GM19043 (cell line): ENCODE data around the gene MACROD2.

ENCODE experiments used
- ATAC-seq: cut with Tn5 transposase; IDR thresholded peaks from one replicate; pipeline ENCODE4 v1.9.1; 2021; ENCODE audit warnings: low read depth; ENCODE audit not compliant: unreplicated experiment

Gene MACROD2

DNA sequence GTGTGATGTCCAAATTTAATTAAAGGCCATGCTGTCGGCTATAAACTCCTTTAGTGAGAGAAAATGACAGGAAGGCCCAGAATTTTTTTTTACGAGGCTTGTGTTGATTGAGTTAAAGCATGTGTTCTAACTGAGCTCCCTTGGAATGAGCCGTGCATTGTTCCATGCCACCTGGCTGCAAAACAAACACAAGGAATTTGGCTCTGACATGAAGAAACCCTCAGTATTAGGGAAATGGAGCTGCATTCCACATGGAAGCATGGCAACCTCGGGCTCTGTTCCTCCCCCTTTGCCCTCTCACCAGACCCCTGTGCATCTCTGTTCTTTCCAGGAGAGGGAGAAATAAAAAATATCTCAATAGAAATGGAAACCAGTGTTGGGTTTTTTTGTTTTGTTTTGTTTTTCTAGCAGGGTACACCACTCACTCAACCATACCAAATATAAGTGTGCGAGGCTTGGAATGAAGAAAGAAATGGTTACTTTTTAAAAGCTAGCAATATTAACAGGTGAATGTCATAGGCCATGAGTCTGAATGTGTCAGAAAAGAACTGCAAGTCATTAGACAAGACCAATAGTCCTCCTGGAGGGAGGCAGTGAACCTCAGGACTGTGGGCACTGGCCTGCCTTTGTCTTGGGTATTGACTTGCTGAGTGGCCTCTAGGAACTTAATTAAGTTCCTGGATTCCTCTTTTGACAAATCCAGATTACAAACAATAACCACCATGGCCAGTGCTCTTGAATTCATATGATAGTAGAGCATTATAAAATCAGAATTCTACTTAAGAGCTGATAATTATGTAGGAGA is 1642.8 kb downstream of the MACROD2 start:
- no peak for ATAC-seq

DNA sequence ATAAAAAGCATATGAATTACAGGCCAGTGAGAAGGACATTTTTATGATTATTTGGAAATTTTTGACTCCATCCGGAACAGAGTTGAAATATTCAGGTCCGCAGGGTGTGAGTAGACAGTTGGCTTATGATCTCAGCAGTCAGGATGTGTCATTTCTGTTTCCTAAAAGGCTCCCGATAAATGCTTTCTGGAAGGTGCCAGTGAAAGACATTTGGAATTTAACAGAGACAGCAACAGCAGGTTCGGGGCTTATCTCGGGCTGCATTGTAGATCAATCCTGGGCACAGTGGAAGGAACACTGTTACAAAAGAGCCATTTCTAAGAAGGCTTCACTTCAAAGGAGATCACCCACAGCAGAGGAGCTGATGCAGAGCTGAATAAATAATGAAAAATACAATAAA is 1643.5 kb downstream of the MACROD2 start:
- ATAC-seq: no peak

DNA sequence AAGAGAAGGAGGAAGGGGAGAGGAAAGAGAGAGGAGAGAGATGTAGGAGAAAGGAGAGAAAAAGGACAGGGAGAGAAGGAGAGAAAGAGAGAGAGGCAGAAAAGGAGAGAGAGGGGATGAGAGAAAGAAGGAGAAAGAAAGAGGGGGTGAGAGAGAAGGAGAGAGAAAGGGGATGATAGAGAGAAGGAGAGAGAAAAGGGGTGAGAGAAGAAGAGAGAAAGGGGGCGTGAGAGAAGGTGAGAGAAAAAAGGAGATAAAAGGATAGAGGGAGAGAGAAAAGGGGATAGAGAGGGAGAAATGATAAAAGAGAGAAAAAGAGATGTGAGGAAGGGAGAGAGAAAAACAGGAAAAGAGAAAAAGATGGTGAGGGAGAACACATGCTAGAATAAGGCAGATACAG is 1644.5 kb downstream of the MACROD2 start:
- no peak for ATAC-seq

DNA sequence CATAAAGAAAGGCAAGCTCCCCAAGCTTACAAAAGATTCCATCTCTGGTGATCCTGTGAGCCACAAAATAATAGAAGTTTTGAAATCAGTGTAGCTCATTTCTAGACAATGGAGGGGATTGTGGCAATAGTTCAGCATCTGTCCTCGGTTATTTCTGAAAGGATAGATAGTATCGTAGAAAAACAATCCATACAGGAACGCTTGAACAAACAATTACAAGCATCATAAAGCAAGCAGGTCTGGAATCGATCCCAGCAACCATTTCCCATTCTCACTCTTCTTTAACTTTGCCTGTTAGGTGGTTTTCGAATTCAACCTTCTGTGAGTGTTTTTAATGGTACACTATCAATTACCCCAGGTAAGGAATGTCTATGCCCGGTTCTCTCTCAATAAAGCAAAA is 1646.8 kb downstream of the MACROD2 start:
- ATAC-seq: no peak

DNA sequence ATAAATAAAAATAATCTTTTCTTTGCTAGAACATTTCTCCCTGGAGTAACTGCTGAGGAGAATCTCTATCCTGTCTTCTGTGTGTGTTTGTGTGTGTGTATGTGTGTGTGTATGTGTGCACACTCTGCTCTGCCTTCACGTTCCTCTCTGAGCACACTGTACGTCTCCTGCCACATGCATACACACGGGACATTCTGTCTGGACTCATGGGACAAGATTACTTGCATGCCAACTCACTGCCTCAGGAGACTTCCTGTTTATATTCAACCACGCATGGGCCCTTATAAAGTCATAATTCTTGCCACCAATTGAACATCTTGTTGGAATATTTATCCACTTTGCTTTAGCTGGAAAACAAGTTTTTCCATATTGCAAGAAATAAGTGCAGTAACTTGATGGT is 1647.4 kb downstream of the MACROD2 start:
- no peak for ATAC-seq

DNA sequence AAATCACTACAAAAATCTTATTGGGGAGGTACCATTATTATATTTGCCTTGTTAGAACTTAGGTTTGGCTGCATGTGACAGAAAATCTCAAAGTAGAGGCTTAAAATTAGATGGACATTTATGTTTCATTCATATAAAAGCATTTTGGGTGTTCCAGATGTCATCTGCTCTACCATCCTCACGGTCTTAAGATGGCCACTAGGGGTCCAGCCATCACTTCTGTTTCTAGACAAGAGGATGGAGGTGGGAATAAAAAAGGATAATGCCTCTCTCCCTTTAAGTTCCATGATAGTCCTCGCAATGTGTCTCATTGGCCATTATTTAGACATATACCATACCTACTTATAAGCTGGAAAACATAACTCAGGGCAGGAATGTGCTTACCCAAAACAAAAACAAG is 1648.4 kb downstream of the MACROD2 start:
- ATAC-seq: no peak

DNA sequence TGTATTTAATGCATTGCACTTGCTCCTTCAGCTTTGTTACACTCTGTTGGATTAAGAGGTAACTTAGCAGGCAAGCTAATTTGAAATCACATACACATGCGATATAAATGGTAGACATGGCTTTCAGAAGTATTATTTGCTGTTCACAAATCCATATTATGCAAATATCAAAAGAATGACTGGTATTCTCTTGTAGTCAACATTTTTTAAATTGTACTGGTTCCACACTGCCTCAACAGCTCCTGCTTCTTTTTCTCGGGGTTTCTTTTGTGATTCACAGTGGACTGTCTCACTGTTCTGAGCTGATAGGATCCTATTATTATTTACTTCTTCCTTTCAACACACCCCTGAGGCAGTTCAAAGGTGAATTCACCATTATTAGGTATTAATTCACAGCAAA is 1650.5 kb downstream of the MACROD2 start:
- no peak for ATAC-seq

DNA sequence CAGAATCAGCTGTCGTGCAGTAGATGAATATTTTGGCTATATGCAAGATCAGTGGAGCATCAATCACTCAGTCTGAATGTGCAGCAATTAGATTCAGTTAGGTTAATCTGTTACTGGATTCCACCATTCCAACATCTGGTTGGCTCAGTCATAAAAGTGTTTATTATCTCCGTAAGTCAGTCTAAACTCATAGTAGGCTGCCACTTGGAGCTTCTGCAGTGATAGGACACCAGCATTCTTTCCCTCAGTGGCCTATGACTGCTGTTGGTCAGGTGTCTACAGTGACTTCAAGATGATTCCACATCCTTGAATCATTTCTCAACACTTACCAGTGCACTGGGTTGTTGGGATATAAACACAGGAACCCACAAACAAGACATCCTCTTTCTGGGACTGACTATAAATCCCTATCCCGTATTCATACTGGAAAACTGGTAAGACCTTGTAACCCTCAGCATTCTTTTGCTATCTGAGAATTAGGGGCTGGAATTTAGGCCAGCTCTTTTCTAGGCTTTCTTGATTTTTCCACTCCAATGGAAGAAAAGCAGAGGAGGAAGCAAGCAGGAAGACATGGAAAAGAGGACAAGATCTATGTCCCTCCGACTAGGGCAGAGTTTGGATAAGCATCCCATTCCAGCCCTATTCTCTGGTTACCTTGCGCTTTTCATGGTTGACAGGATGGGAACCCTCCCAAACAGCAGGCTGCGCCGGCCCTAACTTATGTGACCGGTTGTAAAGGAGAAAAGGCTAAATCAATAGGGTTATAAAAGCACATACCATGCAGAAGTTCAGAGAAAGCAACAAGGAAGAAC is 1658.3 kb downstream of the MACROD2 start:
- ATAC-seq: no peak

DNA sequence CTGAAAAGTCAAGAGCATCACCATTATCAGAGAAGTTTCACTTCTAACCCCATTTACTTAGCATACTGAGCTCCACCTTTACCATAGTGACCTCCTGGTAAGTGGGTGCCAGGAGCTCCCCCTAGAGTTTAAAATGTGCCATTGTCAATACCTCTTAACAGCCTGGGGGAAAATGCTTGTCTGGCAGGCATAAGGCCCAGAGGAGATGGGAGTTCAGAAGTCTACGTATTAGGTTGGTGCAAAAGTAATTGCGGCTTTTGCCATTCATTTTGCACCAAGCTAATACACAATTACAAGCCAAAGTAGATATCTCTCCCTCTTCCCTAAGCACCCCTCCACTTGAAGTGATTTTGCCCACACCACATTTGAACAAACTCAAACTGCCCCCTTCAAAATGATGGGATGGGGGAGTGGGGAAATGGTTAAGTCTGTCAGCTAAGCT is 1658.9 kb downstream of the MACROD2 start:
- ATAC-seq: peak; percentile 98

DNA sequence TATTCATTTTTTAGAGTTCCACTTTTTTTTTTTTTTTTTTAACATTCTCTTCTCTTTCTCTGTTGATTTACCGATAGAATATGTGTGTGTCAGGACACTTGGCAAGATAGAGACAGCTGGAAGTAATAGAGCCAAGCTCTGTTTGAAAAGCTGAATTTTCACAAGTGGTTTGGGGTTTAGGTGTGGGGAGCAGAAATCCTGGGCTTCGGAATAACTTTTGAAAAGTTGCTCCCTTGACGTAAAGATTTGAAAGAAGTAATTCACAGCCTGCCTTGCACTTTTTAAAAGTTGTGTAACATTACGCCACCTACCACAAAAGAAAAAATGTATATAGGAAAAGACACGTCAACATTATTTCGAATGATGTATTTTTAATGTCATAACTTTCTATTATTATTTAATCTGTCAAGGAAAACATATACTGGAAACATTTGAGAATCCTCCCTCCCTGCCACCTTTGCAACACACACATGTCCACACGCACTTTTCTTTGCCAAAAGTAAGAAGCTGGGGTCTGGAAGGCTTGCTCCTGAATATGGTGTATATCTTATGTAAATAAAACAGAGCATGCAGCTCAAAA is 1660.1 kb downstream of the MACROD2 start:
- ATAC-seq: no peak

DNA sequence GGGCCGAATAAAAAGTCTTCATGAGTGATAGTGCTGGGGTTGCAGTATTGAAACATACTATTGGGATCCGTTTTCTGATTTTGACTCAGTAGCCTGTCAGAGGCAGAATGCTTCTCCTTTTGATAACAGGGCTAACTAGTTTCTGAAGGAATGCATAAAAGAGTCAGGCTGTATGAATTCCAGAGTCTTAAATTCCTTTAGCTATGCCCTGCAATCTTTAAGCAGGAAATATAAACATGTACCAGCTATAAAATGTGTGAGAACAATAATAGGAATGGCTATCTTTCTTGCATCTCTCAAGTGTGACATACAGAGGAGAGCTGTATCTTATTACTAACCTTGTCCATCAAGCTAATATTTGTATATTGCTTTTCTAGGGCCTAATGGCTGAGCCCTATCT is 1660.8 kb downstream of the MACROD2 start:
- no peak for ATAC-seq

DNA sequence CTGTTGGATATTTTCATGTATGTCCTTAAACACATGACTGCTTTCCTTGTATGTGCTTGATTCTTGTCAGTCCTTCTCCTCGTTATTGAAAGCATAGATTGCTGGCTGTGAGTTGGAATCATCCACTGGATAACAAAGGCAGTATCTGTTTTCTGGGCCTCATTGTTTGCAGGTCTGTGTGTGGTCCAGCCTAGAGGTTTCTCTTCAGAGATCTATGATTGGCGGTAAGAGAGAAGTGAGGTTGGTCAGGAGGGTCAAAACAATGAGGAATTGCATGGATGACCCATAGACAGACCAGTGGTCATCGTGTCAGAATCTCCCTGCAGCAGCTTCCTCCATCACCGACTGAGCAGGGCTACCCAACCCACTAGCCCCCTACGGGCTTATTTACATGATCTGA is 1663.0 kb downstream of the MACROD2 start:
- ATAC-seq: no peak

DNA sequence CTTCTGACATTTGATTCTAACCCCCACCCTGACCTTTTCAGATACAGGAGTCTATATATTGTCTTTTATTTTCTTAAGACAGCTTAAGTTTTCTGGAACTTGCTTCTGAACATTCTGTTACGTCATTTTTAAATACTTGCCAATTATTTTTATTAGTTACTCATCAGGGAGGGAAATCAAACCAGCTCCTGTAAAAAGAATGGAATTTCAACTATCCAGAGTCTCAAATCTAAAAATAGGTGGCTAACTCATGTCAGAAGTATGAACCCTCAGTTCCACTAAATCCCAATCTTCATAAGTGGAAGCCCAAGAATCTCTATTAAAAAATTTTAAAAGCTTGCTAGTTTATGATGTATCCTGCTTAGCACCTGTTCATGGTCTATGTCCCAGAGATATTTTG is 1677.9 kb downstream of the MACROD2 start:
- no peak for ATAC-seq

DNA sequence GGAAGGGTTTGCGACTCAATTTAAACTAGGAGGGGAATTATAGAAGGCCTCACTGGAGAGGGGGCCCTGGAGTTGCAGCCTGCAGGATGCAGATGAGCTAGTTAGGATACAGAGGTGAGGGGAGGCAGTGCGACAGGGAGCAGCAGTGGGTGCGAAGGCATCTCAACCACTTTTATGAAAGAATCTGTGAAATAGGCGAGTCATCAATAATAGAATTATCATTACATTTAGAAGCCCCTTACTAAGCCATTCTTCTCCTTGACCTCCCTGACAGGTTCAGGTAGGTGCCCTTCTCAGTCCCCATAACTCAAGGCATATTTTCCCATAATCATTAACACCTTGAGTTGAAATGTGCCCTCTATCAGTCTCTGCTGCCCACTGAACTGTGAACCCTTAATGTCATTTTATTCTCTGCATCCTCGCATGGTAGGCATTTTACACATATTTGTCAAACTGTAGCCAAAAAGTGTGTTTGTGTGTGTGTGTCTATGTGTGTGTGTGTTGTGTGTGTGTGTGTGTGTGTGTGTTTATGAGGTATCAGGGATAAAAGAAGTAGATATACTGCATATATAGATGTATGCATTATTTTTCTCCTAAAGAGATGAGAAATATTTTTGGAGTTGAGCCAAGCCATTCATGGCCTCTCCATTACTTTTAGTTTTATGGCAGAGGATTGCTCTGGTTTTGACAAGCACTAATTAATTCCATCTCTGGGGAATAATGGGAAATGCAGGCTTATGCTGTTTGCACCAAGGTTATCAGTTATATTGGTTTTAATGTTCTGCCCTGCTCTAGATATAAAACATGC is 1679.1 kb downstream of the MACROD2 start:
- ATAC-seq: no peak

DNA sequence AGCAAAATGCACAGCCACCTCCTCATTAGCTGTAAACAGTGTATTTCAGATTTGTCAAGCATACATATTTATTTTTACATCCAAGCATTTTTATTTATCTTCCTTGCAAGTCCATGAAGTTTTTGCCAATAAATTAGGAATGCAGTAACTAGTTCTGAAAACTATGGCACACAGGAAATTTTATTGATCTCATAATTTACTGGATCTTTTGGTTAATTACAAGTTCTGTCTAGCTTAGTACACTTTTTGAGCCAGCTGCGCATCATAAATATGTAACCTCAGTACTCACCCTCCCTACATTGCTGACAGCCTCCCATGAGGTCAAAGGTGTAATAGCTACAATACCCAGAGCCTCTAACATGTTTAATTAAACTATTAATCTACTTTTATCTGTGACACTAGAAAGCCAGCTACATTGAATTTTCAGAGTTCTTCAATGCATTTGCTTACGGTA is 1679.8 kb downstream of the MACROD2 start:
- no peak for ATAC-seq

DNA sequence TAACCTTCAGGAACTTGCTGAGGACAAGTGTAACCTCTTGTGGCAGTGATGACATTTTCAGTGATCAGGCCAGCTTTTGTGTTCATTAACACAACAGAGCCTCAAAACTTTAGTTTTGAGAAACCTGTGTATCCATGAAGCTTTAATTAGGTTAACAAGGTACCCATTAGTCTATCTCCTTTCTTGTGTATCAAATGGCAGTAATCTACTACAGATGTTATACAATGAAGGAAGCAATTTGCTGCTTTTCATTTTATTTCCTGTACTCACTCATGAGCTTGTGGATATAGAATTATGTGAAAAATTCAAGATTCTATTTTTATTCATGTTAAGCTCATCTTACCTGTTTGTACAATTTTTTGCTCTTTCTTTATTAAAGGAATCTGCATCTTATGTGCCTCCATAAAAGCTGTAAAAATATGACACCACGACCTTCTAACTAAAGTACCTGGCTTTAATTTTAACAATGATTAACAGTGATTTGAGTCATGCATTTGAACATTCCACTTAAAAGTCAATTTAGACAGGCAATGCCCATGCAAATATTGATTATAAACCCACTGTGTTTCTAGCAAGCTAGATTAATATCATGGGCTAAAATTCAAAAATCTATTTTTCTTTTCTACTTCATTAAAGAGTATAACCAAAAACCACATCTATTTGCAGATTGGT is 1680.6 kb downstream of the MACROD2 start:
- ATAC-seq: no peak

DNA sequence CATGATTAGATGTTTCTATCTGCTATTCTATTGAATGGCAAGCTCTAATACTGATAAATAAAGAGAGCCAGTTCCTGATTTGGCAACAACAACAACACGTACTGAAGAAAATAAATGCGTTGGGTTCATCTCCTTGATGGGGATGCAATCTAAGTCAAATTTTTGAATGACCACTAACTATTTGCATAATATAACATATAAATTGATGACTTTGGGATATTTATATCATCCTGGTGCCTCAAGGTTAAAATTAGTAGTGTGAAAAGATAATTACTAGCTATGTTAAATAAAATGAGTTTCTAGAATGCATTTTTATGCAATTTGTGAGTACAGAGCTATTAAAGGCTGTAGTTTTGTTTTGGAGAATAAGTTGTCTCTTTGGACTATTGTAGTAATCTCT is 1681.5 kb downstream of the MACROD2 start:
- ATAC-seq: no peak

DNA sequence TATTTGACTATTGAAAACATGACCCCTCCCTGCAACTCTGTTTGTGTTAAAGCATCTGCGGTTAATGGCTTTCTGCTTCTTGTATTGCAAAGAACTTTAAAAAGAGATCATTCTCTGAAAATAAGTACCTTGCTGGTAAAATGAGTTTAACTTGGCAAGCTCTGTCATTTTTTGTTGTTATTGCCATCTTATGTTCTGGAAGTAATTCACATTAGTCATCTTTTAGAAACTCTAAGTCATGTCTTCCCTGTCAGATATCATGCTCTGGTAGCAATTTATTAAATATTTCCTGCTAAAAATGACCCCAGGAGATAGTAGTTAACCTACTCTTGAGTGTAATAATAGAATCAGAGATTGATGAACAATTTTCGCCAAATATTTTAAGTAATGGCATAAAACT is 1687.4 kb downstream of the MACROD2 start:
- ATAC-seq: no peak

DNA sequence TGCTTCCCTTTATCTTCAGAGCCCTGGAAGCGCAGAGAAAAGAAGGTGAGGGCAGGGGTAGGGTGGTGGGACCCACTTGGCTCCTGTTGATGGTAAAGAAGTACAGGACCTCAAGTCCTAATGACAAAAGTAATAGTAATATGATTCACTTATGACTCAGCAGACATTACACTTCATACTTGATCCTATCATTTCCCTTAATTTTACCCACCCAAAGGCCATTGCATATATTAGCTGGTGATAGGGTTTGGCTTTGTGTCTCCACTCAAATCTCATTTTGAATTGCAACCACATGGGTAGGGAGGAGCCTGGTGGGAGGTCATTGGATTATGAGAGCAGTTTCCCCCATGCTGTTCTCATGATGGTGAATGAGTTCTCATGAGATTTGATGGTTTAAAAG is 1697.3 kb downstream of the MACROD2 start:
- no peak for ATAC-seq
